ENCODE data around the gene TMEM255B.

DNA sequence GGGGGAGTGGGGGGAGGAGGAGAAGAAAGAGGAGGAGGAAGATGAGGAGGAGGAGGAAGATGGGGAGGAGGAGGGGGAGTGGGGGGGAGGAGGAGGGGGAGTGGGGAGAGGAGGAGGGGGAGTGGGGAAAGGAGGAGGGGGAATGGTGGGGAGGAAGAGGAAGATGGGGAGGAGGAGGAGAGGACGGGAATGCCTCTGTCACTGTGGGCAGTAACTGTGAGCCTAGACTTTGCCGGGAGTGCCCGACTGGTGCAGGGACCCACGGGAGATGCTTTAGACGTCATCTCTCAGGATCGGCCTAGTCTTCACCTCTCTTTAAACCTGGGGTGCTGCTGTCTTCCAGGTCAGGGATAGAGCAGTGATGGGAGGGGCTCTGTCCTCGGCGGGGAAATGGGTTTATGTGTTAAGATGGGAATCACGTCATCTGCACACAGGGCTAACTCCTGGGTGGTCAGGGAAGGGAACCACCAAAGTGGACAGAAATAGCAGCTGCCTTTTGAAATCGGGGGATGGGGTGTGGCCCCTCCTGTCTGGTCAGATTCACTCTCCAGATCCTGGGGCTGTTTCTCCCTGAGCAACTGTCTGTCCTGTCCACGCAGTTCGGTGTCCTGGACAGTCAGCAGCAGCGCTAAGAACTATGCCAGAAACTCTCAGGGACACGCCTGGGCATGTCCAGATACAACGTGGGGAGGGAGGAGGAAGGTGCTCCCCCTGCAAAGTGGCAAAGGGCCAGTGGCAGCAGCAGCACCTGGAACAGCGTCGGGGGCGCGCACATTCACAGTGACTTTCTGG is 77.9 kb downstream of the TMEM255B start:
- no peak for TF ChIP-seq RARB (CRISPR knock-in tag; IDR thresholded peaks at IDR 0.05)
- no peak for TF ChIP-seq ARNTL (CRISPR knock-in tag; IDR thresholded peaks at IDR 0.05; ENCODE audit: borderline replicate concordance, low read depth)
- TF ChIP-seq SNAI2 (CRISPR knock-in tag; IDR thresholded peaks at IDR 0.05): peak; percentile 81; the same call in 1 of the 2 replicates
- no peak for TF ChIP-seq PPARA (CRISPR knock-in tag; IDR thresholded peaks at IDR 0.05; ENCODE audit: borderline replicate concordance)
- TF ChIP-seq ISL1 (CRISPR knock-in tag; IDR thresholded peaks at IDR 0.05): no peak
- TF ChIP-seq ZFP30 (CRISPR knock-in tag; IDR thresholded peaks at IDR 0.05): no peak
- TF ChIP-seq, protein P1, sequence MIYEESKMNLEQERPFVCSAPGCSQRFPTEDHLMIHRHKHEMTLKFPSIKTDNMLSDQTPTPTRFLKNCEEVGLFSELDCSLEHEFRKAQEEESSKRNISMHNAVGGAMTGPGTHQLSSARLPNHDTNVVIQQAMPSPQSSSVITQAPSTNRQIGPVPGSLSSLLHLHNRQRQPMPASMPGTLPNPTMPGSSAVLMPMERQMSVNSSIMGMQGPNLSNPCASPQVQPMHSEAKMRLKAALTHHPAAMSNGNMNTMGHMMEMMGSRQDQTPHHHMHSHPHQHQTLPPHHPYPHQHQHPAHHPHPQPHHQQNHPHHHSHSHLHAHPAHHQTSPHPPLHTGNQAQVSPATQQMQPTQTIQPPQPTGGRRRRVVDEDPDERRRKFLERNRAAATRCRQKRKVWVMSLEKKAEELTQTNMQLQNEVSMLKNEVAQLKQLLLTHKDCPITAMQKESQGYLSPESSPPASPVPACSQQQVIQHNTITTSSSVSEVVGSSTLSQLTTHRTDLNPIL (CRISPR knock-in tag; IDR thresholded peaks at IDR 0.05; ENCODE audit: low read depth): no peak
